HG03558 (cell line): ENCODE results near the gene G6PD.
"Not testable (repeated sequence)": the region's sequence is repeated elsewhere in the genome, so short reads cannot be mapped to it uniquely, and the experiment has no call there.

ENCODE experiments used
- ATAC-seq: cut with Tn5 transposase; IDR thresholded peaks from one replicate; pipeline ENCODE4 v1.9.1; 2021; ENCODE audit warnings: moderate number of reproducible peaks; ENCODE audit not compliant: unreplicated experiment; ENCODE audit errors: extremely low read depth

G6PD gene

GRCh38 chrX:154546354-154547244 lies at the start of gene G6PD:
Gene G6PD, minus strand, starts transcription at chrX:154546846. Its CDS starts 691 bp downstream, at chrX:154546155.
- ATAC-seq = peak; percentile 19

DNA sequence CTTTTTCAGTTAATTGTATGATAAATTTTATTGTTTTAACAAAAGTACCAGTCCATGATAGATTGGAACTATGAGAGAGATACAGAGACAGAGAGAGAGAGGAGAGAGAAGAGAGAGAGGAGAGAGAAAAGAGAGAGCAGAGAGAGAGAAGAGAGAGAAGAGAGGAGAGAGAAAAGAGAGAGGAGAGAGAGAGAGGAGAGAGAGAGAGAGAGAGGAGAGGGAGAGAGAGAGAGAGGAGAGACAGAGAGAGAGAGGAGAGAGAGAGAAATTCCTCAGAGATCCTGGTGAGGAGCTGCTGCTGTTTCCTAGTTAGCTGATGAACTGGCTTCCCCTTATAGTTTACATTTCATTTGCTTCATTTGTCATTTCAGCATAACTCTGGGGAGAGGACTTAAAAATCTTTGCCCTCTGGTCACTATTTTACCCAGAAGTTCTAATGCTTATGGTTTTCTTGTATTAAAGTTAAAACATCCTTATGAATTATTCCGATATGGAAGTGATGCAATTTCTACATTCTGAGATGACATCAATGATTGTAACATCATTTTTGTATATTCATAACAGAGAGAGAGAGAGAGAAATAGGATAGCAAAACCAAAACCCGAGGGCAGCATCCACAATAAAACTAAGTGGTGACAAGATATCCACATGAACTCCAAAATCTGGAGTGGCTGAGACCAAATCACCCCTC lies 49.1 kb upstream of the G6PD start:
- ATAC-seq = no peak

GRCh38 chrX:154594491-154594890 lies 47.8 kb upstream of the G6PD start:
- no peak for ATAC-seq

- ATAC-seq = no peak
Observed at GRCh38 chrX:154593201-154593600, 46.6 kb upstream of the G6PD start.

DNA sequence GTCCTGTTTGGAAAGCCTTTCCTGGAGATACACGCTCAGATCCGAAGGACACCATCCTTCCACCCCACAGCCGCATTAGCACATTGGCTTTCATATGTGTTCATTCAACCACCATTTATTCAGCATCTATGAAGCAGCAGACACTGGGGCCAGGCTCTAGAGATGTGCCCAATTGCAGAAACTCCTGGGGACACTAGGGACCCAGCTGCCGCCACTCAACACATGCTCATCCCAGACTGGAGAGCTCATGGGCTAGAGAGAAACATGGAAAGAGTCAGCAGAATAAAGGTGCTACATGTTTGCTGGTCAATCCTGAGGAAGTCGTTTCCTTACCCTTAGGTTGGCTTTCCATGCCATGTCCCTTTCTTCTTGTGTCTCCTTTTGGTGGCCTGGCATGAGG lies 45.9 kb upstream of the G6PD start:
- no peak for ATAC-seq

GRCh38 chrX:154590415-154590814 lies 43.8 kb upstream of the G6PD start:
- not testable (repeated sequence) for ATAC-seq

- not testable (repeated sequence) for ATAC-seq
Observed at GRCh38 chrX:154584585-154585183, 38.0 kb upstream of the G6PD start, which contains the start of gene CTAG1A. Gene CTAG1A, plus strand, starts transcription at chrX:154585133. Its CDS starts 74 bp downstream, at chrX:154585207.

DNA sequence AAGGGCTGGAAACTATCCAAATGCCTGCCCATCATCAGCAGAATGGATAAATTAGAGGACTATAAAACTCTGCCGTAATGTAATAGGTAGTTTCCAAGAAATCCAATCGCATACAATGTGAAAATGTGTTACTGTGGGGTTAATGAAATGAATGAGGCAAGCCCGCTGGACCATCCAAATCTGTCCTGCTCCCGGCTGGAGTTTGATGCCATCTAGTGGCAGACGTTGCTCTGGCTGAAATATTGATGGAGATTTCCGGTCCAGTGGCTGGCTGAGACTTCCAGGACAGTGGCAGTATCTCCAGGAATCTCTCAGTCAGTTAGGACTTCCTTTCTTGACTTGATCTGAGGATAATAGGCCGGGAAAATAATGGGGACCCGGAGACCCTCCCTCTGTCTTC lies 36.3 kb upstream of the G6PD start:
- ATAC-seq = not testable (repeated sequence)

DNA sequence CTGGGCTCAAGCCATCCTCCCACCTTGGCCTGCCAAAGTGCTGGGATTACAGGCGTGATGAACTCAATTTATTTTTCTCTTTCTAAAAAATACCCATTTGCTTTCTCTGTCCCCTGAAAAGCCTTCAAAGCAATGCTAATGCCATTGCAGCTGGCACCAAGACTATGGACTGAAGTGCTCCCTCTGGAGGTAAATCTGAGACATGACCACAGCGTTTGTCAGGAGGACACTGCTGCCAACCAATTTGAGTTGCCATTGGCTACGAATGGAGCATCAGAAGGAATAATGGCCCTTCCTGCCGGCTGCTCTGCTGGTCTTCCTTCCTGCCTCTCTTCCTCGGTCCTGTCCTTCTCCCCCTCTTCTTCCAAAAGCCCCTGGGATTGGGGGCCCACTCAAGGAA lies 28.4 kb upstream of the G6PD start:
- not testable (repeated sequence) for ATAC-seq

GRCh38 chrX:154573061-154573460 lies 26.4 kb upstream of the G6PD start:
- not testable (repeated sequence) for ATAC-seq

GRCh38 chrX:154570361-154570760 lies 23.7 kb upstream of the G6PD start:
- ATAC-seq = not testable (repeated sequence)

GRCh38 chrX:154562295-154562694 lies 15.6 kb upstream of the G6PD start:
- ATAC-seq = not testable (repeated sequence)

DNA sequence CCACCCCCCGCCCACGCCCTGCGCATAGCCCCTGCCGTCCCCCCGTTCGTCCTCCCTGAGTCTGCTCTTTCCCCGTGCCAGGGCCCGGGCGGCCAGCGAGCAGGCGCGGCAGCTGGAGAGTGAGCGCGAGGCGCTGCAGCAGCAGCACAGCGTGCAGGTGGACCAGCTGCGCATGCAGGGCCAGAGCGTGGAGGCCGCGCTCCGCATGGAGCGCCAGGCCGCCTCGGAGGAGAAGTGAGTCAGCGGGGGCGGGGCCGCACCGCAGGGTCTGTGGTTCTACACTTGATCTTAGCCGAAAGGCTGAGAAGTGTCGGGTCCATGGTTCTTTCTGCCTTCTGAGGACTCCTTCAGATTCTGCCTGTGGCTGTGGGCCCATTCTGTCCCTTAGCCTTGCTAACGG lies 13.7 kb upstream of the G6PD start:
- ATAC-seq = not testable (repeated sequence)

- ATAC-seq = not testable (repeated sequence)
Observed at GRCh38 chrX:154558896-154559295, 12.2 kb upstream of the G6PD start.

- not testable (repeated sequence) for ATAC-seq
Observed at GRCh38 chrX:154558060-154558690, 11.5 kb upstream of the G6PD start.

DNA sequence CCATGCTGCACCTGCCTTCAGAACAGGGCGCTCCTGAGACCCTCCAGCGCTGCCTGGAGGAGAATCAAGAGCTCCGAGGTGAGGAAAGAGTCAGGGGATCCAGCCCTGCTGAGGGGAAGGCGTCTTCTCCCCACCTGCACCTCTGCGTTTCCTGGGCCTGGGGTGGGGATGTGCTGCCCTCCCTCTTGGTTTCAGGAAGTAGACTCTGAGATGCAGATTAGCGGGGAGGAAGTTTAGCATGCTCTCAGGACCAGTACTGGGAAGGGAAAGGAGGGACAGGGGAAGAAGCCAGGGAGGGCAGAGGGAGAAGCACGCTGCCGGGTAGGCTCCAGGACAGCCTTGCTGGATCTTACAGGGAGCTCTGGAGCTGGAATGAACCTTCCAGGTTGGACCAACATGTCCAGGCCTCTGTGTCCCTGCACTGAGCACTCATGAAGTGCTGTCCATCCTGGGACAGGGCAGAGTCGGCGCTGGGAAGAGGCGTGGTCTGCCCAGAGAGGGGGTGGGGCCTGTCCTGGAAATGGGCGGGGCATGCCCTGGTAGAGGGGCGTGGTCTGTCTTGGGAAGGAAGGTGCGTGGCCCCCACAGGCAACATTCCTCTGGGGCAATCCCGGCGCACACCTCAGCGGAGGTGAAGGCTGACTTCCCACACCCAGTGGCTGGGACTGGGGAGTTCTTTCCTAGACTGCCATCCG lies 5.6 kb upstream of the G6PD start:
- not testable (repeated sequence) for ATAC-seq

- no peak for ATAC-seq
Observed at GRCh38 chrX:154549766-154550165, 3.1 kb upstream of the G6PD start.

- no peak for ATAC-seq
Observed at GRCh38 chrX:154548028-154548316, 1.3 kb upstream of the G6PD start.

DNA sequence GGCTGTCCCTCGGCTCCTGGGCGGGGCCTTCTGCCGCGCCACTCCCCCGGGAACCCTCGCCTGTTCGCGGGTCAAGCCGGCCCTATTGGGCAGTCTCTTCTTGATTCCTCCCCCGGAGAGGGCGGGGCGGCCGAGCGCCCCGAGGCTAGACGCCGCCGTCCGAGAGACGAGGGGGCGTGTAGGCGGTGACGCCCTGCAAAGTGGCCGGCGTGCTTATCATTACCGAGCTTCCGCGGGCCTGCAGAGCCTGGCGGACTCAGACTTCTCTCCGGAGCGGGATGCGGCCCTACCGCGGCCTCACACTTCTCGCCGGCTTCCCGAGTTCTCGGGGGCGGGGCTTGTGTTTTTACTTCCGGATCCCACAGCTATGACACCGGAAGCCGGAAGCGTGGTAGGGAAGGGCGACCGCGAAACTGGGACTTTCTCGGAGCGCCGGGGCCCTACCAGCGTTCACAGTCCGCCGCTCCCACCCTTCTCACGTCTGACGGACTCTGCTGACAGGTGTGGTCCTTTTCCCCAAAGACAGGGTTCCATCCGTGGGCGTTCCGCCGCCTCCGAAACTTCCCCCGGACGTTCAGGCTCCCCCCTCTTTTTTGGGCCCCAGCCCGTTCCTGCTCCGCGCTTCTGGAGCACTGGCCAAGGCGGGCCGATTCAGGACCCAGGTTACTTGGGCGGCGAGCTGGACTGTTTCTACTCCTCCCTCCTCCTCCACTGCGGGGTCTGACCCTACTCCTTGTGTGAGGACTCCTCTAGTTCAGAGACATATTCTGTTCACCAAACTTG lies 790 bp upstream of the G6PD start, which contains the start of gene IKBKG:
Gene IKBKG (plus strand): TSS at position 376 of the 783 bp plus-strand sequence. CDS start 4,383 bp downstream, outside the sequence.
- peak; percentile 71 for ATAC-seq
